H1 (cell line): ENCODE results near the gene CYTH1. TPM values are rescaled to one million over a fixed set of nuclear protein-coding genes. Genes with fewer than 3 reads are reported as not detected.

Source experiments
- ASH2L ChIP-seq: fragments of 200-600, 300-600 bp; sonication (generic); IDR thresholded peaks from one replicate; pipeline ENCODE4 v1.7.1; 2017; ENCODE audit warnings: low read length
- ATF2 ChIP-seq: IDR thresholded peaks from 2 replicates; pipeline ENCODE4 v1.6.1; 2012; ENCODE audit warnings: low read length, inconsistent platforms
- BCL11A ChIP-seq, 2 experiments: IDR thresholded peaks; one replicate each; pipeline ENCODE4 v1.6.1; 2011; ENCODE audit warnings: low read depth in 2 of 2, low read length in 2 of 2, mild to moderate bottlenecking in 2 of 2
- CEBPB ChIP-seq: IDR thresholded peaks from 2 replicates; pipeline ENCODE4 v1.6.1; 2012; ENCODE audit warnings: low read depth, low read length
- HDAC2 ChIP-seq, 2 experiments: fragments of 300-600 bp in 1 of 2; sonication (generic) in 1 of 2; IDR thresholded peaks; 2 replicates each; pipeline ENCODE4 v1.6.1; 2011 to 2012; ENCODE audit warnings: low read depth in 2 of 2, low read length in 2 of 2, mild to moderate bottlenecking in 2 of 2, moderate library complexity in 2 of 2, borderline replicate concordance in 1 of 2, inconsistent platforms in 1 of 2
- MAFK ChIP-seq: IDR thresholded peaks from 2 replicates; pipeline ENCODE4 v1.6.1; 2012; ENCODE audit warnings: low read depth, mild to moderate bottlenecking, improper control_type of control experiment, low read length
- RFX5 ChIP-seq: IDR thresholded peaks from 2 replicates; pipeline ENCODE4 v1.6.1; 2011; ENCODE audit warnings: low read depth, low read length, improper control_type of control experiment, borderline replicate concordance
- RNF2 ChIP-seq: fragments of 200-900, 300-1000 bp; sonication (generic); IDR thresholded peaks from 2 replicates; pipeline ENCODE4 v1.7.1; 2016; ENCODE audit warnings: borderline replicate concordance, low read depth, mild to moderate bottlenecking, antibody characterized with exemption, low read length; ENCODE audit not compliant: poor library complexity, severe bottlenecking; ENCODE audit errors: missing control alignments
- SIRT6 ChIP-seq: IDR thresholded peaks from one replicate; pipeline ENCODE4 v1.7.1; 2012; ENCODE audit warnings: low read length, inconsistent platforms
- SP2 ChIP-seq: IDR thresholded peaks from 2 replicates; pipeline ENCODE4 v1.6.1; 2012; ENCODE audit warnings: mild to moderate bottlenecking, low read length, inconsistent platforms
- SP4 ChIP-seq: IDR thresholded peaks from 2 replicates; pipeline ENCODE4 v1.6.1; 2012; ENCODE audit warnings: low read length, inconsistent platforms
- polyA plus RNA-seq, 7 experiments: library from polyadenylated mRNA; depleted of rRNA in 3 of 7; stranded (reverse) in 5 of 7; unstranded in 2 of 7; fragments of >200 nt in 5 of 7; fragments of 200-250 nt in 2 of 7; gene quantifications; 1 replicate in 5 of 7; 2 replicates in 1 of 7; 4 replicates in 1 of 7; pipeline versions ENCODE4 v1.2.1 to v1.2.3, GENCODE V29; 2011 to 2013; ENCODE audit warnings: missing spikeins in 2 of 7, mixed read lengths in 2 of 7
- total RNA-seq: library from RNA; stranded (reverse); fragmentation: NEBNext Ultra II Directional; extraction: Animal tissue kit (Norgen Biotek cat#: 25700); gene quantifications from 2 replicates; pipeline ENCODE4 v1.2.1, GENCODE V29; 2021

CYTH1 gene
- total and polyA plus RNA-seq, 2 of the 8 experiments (the other 6 are each of a cell fraction or from before 2014, with no cell fraction given) = 12.8 to 14.8 TPM

GRCh38 chr17:78765821-78766220, 16.3 kb downstream of the CYTH1 start (continued):
- TF ChIP-seq ATF2 = no peak
- TF ChIP-seq SP4 = no peak
- no peak for TF ChIP-seq CEBPB
- no peak for TF ChIP-seq ASH2L
- TF ChIP-seq BCL11A (IDR thresholded peaks at IDR 0.05; ENCODE audit: low read depth in 2 of 2, low read length in 2 of 2) = no peak
- TF ChIP-seq SP2 = no peak
- TF ChIP-seq RNF2 = no peak
- no peak for TF ChIP-seq HDAC2 (IDR thresholded peaks at IDR 0.05; ENCODE audit: borderline replicate concordance in 1 of 2, low read depth in 2 of 2, low read length in 2 of 2)
- no peak for TF ChIP-seq MAFK
- no peak for TF ChIP-seq RFX5
- no peak for TF ChIP-seq SIRT6
